Measurements from ENCODE around the gene LYPD5. TPM values are rescaled to one million over a fixed set of nuclear protein-coding genes. Genes with fewer than 3 reads are reported as not detected.
"Not testable (repeated sequence)": the region's sequence is repeated elsewhere in the genome, so short reads cannot be mapped to it uniquely, and the experiment has no call there.

LYPD5 gene
- polyA plus RNA-seq, 2 of the 4 experiments (the other 2 are of a cell fraction): 0.09 to 0.12 TPM

- H3K9me3 ChIP-seq: peaks cover 4% of the 10 kb centered on the region; the same call in 1 of the 3 replicates
- ATAC-seq (no peak), FAIRE-seq (peak; percentile 81), DNase-seq (ENCODE audit: low read depth in 1 of 2, low spot score in 1 of 2) (no peak)
- POLR2A ChIA-PET: no interaction called here
- no peak overlapping the region for H3K4me2 ChIP-seq
- H3K27ac ChIP-seq: no peak overlapping the region
- CTCF ChIA-PET: interaction anchor here (1.1 to 1.7 kb wide), 3 partner anchors 14 to 61 kb away, joined by 3 to 9 read pairs (median 4); no protein-coding TSS in a partner anchor
- no peaks in the 10 kb centered on the region for H3K4me1 ChIP-seq
- TF ChIP-seq HEYL (CRISPR knock-in tag; IDR thresholded peaks at IDR 0.05) (no peak), PBX3 (IDR thresholded peaks at IDR 0.05) (no peak), BCL3 (IDR thresholded peaks at IDR 0.05) (no peak), FOXS1 (CRISPR knock-in tag; IDR thresholded peaks at IDR 0.05) (no peak), E2F6 (IDR thresholded peaks at IDR 0.05; ENCODE audit: borderline replicate concordance, low read depth) (no peak), NFE2L2 (conservative IDR thresholded peaks at IDR 0.05; ENCODE audit: low read length) (no peak)
- WGBS (ENCODE audit: missing lambda C conversion rate): 38% methylated on average over 5 of the region's 5 CpGs
- no peak overlapping the region for H3K4me3 ChIP-seq
Observed at GRCh38 chr19:43806848-43807247, 4.6 kb upstream of the LYPD5 start.

- H3K4me3 ChIP-seq; DNase-seq (ENCODE audit: low read depth in 1 of 2, low spot score in 1 of 2); H3K27ac ChIP-seq; FAIRE-seq; H3K9me3 ChIP-seq; H3K4me2 ChIP-seq; ATAC-seq; H3K4me1 ChIP-seq; POLR2A ChIA-PET: not testable (repeated sequence)
- CTCF ChIA-PET: interaction anchor here (1.4 to 1.7 kb wide), 2 partner anchors 15 to 61 kb away, joined by 3 to 9 read pairs; no protein-coding TSS in a partner anchor
- 57% methylated on average over 7 of the region's 7 CpGs for WGBS (ENCODE audit: missing lambda C conversion rate)
Observed at GRCh38 chr19:43806401-43806800, 4.2 kb upstream of the LYPD5 start.

- Histone ChIP-seq H3K4me3 (no peak overlapping the region), H3K4me1 (no peaks in the 10 kb centered on the region), H3K4me2 (no peak overlapping the region), H3K9me3 (no peaks in the 10 kb centered on the region), H3K27ac (no peak overlapping the region)
- 0% methylated on average over 2 of the region's 2 CpGs for WGBS (ENCODE audit: missing lambda C conversion rate)
- DNase-seq (ENCODE audit: low read depth in 1 of 2, low spot score in 1 of 2): no peak
- no peak for FAIRE-seq
- TF ChIP-seq USF2 (IDR thresholded peaks at IDR 0.05) (no peak), HEYL (CRISPR knock-in tag; IDR thresholded peaks at IDR 0.05) (no peak), MAZ (IDR thresholded peaks at IDR 0.05; ENCODE audit: borderline replicate concordance, low read depth, low read length) (no peak), HOXA7 (CRISPR knock-in tag; IDR thresholded peaks at IDR 0.05) (no peak), TFCP2L1 (CRISPR knock-in tag; IDR thresholded peaks at IDR 0.05) (no peak), SMC3 (IDR thresholded peaks at IDR 0.05) (no peak), HDAC2 (IDR thresholded peaks at IDR 0.05) (no peak), NPAS2 (CRISPR knock-in tag; IDR thresholded peaks at IDR 0.05; ENCODE audit: borderline replicate concordance) (no peak), EHMT2 (IDR thresholded peaks at IDR 0.05; ENCODE audit: low read depth) (no peak), MYC (IDR thresholded peaks at IDR 0.05; ENCODE audit: borderline replicate concordance, low read length) (no peak), ZSCAN20 (CRISPR knock-in tag; IDR thresholded peaks at IDR 0.05) (no peak)
- ChIA-PET POLR2A (no interaction called here), CTCF (no interaction called here)
- no peak for ATAC-seq
Observed at GRCh38 chr19:43804432-43804831, 2.2 kb upstream of the LYPD5 start.
